Ovary (tissue), 9 donors: ENCODE data around the gene CDCA3. TPM values are rescaled to one million over a fixed set of nuclear protein-coding genes. Genes with fewer than 3 reads are reported as not detected.
"Not testable (repeated sequence)": the region's sequence is repeated elsewhere in the genome, so short reads cannot be mapped to it uniquely, and the experiment has no call there.

Experiments
- DNase-seq, 5 donors: peaks; one replicate each; pipeline ENCODE4 v3.0.0-alpha.2; 2019 to 2020
- H3K27ac ChIP-seq, 2 donors: fragments of 200-600 bp; one replicate each; pipeline versions ENCODE4 v1.5.1 to v1.8.0; 2019 to 2022
- H3K27me3 ChIP-seq: fragments of 200-600 bp; one replicate; pipeline ENCODE4 v1.8.0; 2022
- H3K36me3 ChIP-seq: fragments of 200-600 bp; sonication (generic); one replicate; pipeline ENCODE4 v1.5.1; 2019
- H3K4me1 ChIP-seq: one replicate; pipeline ENCODE4 v1.8.1; 2013; ENCODE audit warnings: mild to moderate bottlenecking, moderate library complexity; ENCODE audit not compliant: insufficient read depth
- H3K4me3 ChIP-seq: fragments of 200-600 bp; sonication (generic); one replicate; pipeline ENCODE4 v1.5.1; 2017
- H3K9me3 ChIP-seq, 2 donors: fragments of 200-600 bp in 1 of 2; sonication (generic) in 1 of 2; one replicate each; pipeline versions ENCODE4 v1.5.1 to v1.8.1; 2013 to 2019; ENCODE audit warnings: mild to moderate bottlenecking in 1 of 2, moderate library complexity in 1 of 2
- EP300 ChIP-seq: sonication (generic); formaldehyde crosslinking; IDR thresholded peaks from one replicate; pipeline ENCODE4 v1.6.1; 2017; ENCODE audit warnings: antibody characterized with exemption
- POLR2A ChIP-seq: fragments of 450-650 bp; IDR thresholded peaks from one replicate; pipeline ENCODE4 v1.6.1; 2017; ENCODE audit warnings: antibody characterized with exemption, mild to moderate bottlenecking, moderate library complexity
- WGBS, 3 donors: extraction: QIAGEN DNeasy Blood & Tissue Kit in 1 of 3; methylation state at CpG; one replicate each; pipeline versions ENCODE4 v1.1.5 to v1.1.7; 2013 to 2017; 5-methylcytosine and 5-hydroxymethylcytosine counted together
- intact Hi-C, 4 donors: fragments of 100-400 bp; cut with DNase I; formaldehyde crosslinking; loops; one replicate each; pipeline versions ENCODE4 v1.11.0 to v1.15.1; 2022 to 2023
- polyA plus RNA-seq, 2 donors: library from polyadenylated mRNA; stranded (reverse); fragments of 200-250 nt in 1 of 2; fragments of 350-450 nt in 1 of 2; fragmentation: Illumina TruSeq in 1 of 2; extraction: RNeasy Lipid Tissue Mini Kit (QIAGEN cat#74804) in 1 of 2; gene quantifications; one replicate each; pipeline ENCODE4 v1.2.3, GENCODE V29; 2013 to 2014
- total RNA-seq, 7 donors: library from RNA; depleted of rRNA in 2 of 7; stranded (reverse); fragments of >200 nt in 2 of 7; fragmentation: NEBNext Ultra II Directional in 3 of 7; extraction: Animal tissue kit (Norgen Biotek cat#: 25700) in 3 of 7; gene quantifications; one replicate each; pipeline versions ENCODE4 v1.1.0 to v1.2.4, GENCODE V29; 2016 to 2023
- TF ChIP-seq, protein P1 (sequence below), 3 donors: fragments of 450-650 bp in 2 of 3; fragments of 200-600 bp in 1 of 3; IDR thresholded peaks; one replicate each; pipeline versions ENCODE4 v1.5.1 to v1.8.0; 2016 to 2022; ENCODE audit warnings: antibody characterized with exemption in 3 of 3, mild to moderate bottlenecking in 1 of 3
- donor health status: DM: no; HTN: no; CAD: no; lungs with moderate emphysema.
- donor health status: DM: no; HTN: no; CAD: no.
- donor health status: Bipolar disorder and iron deficiency.
- donor health status: DM: yes; HTN: yes; CAD: no.
- donor health status: DM: no; HTN: no; CAD: no.
- donor health status: DM: yes; HTN: yes; CAD: no.

The CDCA3 gene
- total and polyA plus RNA-seq, 9 donors = 0.18 to 1.6 (median 0.74) TPM

GRCh38 chr12:6867413-6868210 lies 16.5 kb upstream of the CDCA3 start, which contains the start of gene TPI1:
TSS of gene TPI1 (plus strand) at chr12:6867531. CDS start at chr12:6867567, 36 bp downstream.
- peak within 1 kb of the TSS; percentile 83 for H3K4me3 ChIP-seq
- DNase-seq = peak; percentile 87 to 91 (median 89)
- no peaks in the 10 kb centered on the region for H3K27me3 ChIP-seq
- peak within 1 kb of the TSS; percentile 73 to 90 for H3K27ac ChIP-seq
- intact Hi-C loops = loop anchor here (5.0 to 10.0 kb wide), 2 partner anchors 97 to 100 kb away; no protein-coding TSS in a partner anchor
- H3K4me1 ChIP-seq = no peaks in the 10 kb centered on the region
- WGBS, 3 donors = 0% methylated on average over 58 to 86 of the region's 86 CpGs
- H3K9me3 ChIP-seq = no peaks in the 10 kb centered on the region
- no peaks in the 10 kb centered on the region for H3K36me3 ChIP-seq
- TF ChIP-seq EP300 (no peak), POLR2A (peak; percentile 95)
- TF ChIP-seq, protein P1, sequence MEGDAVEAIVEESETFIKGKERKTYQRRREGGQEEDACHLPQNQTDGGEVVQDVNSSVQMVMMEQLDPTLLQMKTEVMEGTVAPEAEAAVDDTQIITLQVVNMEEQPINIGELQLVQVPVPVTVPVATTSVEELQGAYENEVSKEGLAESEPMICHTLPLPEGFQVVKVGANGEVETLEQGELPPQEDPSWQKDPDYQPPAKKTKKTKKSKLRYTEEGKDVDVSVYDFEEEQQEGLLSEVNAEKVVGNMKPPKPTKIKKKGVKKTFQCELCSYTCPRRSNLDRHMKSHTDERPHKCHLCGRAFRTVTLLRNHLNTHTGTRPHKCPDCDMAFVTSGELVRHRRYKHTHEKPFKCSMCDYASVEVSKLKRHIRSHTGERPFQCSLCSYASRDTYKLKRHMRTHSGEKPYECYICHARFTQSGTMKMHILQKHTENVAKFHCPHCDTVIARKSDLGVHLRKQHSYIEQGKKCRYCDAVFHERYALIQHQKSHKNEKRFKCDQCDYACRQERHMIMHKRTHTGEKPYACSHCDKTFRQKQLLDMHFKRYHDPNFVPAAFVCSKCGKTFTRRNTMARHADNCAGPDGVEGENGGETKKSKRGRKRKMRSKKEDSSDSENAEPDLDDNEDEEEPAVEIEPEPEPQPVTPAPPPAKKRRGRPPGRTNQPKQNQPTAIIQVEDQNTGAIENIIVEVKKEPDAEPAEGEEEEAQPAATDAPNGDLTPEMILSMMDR (IDR thresholded peaks at IDR 0.05) = no peak

- no peak for DNase-seq
- H3K4me3 ChIP-seq = peak overlapping the region; percentile 83
- H3K27me3 ChIP-seq = no peaks in the 10 kb centered on the region
- no peaks in the 10 kb centered on the region for H3K4me1 ChIP-seq
- no peaks in the 10 kb centered on the region for H3K9me3 ChIP-seq
- TF ChIP-seq POLR2A (no peak), EP300 (no peak)
- TF ChIP-seq, protein P1 (IDR thresholded peaks at IDR 0.05) = no peak
- 2 to 5% (median 3%) methylated on average over 31 to 33 of the region's 33 CpGs for WGBS, 3 donors
- H3K36me3 ChIP-seq = no peaks in the 10 kb centered on the region
- intact Hi-C loops = loop anchor here (5.0 to 10.0 kb wide), 2 partner anchors 98 to 100 kb away; no protein-coding TSS in a partner anchor
- H3K27ac ChIP-seq = peak overlapping the region; percentile 49 to 90
Measured at GRCh38 chr12:6866920-6867412, 15.9 kb upstream of the CDCA3 start.

GRCh38 chr12:6866163-6866919 lies 15.3 kb upstream of the CDCA3 start:
- peak overlapping the region; percentile 83 for H3K4me3 ChIP-seq
- no peaks in the 10 kb centered on the region for H3K27me3 ChIP-seq
- no peaks in the 10 kb centered on the region for H3K36me3 ChIP-seq
- no peaks in the 10 kb centered on the region for H3K9me3 ChIP-seq
- 71 to 73% (median 73%) methylated on average over 19 of the region's 19 CpGs for WGBS, 3 donors
- intact Hi-C loops = loop anchor here (5.0 to 10.0 kb wide), 2 partner anchors 98 to 101 kb away; no protein-coding TSS in a partner anchor
- H3K4me1 ChIP-seq = no peaks in the 10 kb centered on the region
- DNase-seq = peak in 4 of 5 donors; percentile 47 to 63 (median 56)
- TF ChIP-seq EP300 (no peak), POLR2A (no peak)
- TF ChIP-seq, protein P1 (IDR thresholded peaks at IDR 0.05) = no peak
- peak overlapping the region; percentile 49 to 90 for H3K27ac ChIP-seq

DNA sequence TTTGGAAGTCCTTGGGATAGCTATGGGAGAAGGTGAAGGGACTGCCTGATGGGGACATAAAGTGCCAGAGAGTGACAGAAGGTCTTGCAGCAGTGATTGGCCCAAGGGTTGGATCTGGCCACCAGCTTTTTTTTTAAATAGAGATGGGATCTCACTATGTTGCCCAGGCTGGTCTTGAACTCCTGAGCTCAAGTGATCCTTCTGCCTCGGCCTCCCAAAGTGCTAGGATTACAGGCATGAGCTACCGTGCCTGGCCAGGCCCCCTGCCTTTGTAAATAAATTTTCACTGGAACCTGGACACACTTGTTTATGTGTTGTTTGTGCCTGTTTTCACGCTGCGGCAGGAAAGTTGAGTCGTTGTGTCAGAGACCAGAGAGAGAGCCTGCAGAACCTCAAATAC lies 14.2 kb upstream of the CDCA3 start:
- H3K27me3 ChIP-seq, H3K9me3 ChIP-seq, DNase-seq, H3K4me1 ChIP-seq, H3K27ac ChIP-seq, H3K4me3 ChIP-seq, H3K36me3 ChIP-seq: not testable (repeated sequence)
- WGBS, 3 donors = 87 to 90% (median 88%) methylated on average over 5 of the region's 5 CpGs
- intact Hi-C loops = loop anchor here (5.0 to 10.0 kb wide), 2 partner anchors 99 to 102 kb away; no protein-coding TSS in a partner anchor
